HepG2 (cell line): ENCODE data around the gene NIFK. TPM values are rescaled to one million over a fixed set of nuclear protein-coding genes. Genes with fewer than 3 reads are reported as not detected.
A peak's percentile ranks its signal among the peaks of the same experiment; 100 is the strongest.

Experiments
- AHR ChIP-seq: IDR thresholded peaks from 2 replicates; pipeline ENCODE4 v1.6.1; 2018; ENCODE audit warnings: missing genetic modification reagents, missing compliant biosample characterization
- ARID3A ChIP-seq: IDR thresholded peaks from 2 replicates; pipeline ENCODE4 v1.6.1; 2012; ENCODE audit warnings: low read depth, low read length, improper control_type of control experiment
- CCDC6 ChIP-seq: sonication (generic); formaldehyde crosslinking; IDR thresholded peaks from 2 replicates; pipeline ENCODE4 v1.8.1; 2022; ENCODE audit warnings: mild to moderate bottlenecking, missing genetic modification reagents, moderate library complexity
- FOXA3 ChIP-seq: IDR thresholded peaks from 2 replicates; pipeline ENCODE4 v1.6.1; 2016; ENCODE audit warnings: missing genetic modification reagents, missing compliant biosample characterization
- GRHL1 ChIP-seq: sonication (generic); formaldehyde crosslinking; conservative IDR thresholded peaks from 2 replicates; pipeline ENCODE4 v1.8.0; 2022; ENCODE audit warnings: missing genetic modification reagents
- KDM2A ChIP-seq: sonication (generic); formaldehyde crosslinking; IDR thresholded peaks from 2 replicates; pipeline ENCODE4 v1.4.0; 2020; ENCODE audit warnings: low read depth, missing genetic modification reagents, borderline replicate concordance
- KDM5A ChIP-seq: fragments of 200-600 bp; sonication (generic); IDR thresholded peaks from 2 replicates; pipeline ENCODE4 v1.7.0; 2018; ENCODE audit warnings: antibody characterized with exemption, mild to moderate bottlenecking, low read length, borderline replicate concordance
- LBX2 ChIP-seq: sonication (generic); formaldehyde crosslinking; IDR thresholded peaks from 2 replicates; pipeline ENCODE4 v1.5.0; 2020; ENCODE audit warnings: missing genetic modification reagents, mild to moderate bottlenecking, borderline replicate concordance
- MED8 ChIP-seq: sonication (generic); formaldehyde crosslinking; IDR thresholded peaks from 2 replicates; pipeline ENCODE4 v1.8.1; 2023; ENCODE audit warnings: mild to moderate bottlenecking, missing genetic modification reagents; ENCODE audit not compliant: insufficient replicate concordance
- NAIF1 ChIP-seq: sonication (generic); formaldehyde crosslinking; IDR thresholded peaks from 2 replicates; pipeline ENCODE4 v1.5.0; 2020; ENCODE audit warnings: mild to moderate bottlenecking, missing genetic modification reagents, borderline replicate concordance
- NFE2L2 ChIP-seq: fragments of 150-350 bp; IDR thresholded peaks from 2 replicates; pipeline ENCODE4 v1.6.1; 2014; ENCODE audit warnings: low read length
- NR2F1 ChIP-seq, 2 experiments: fragments of 450-650 bp in 1 of 2; formaldehyde crosslinking in 1 of 2; IDR thresholded peaks; 2 replicates each; pipeline versions ENCODE4 v1.5.0 to v1.6.1; 2016 to 2020; ENCODE audit warnings: mild to moderate bottlenecking in 1 of 2, missing compliant biosample characterization in 1 of 2, missing genetic modification reagents in 1 of 2, moderate library complexity in 1 of 2
- NR2F2 ChIP-seq: IDR thresholded peaks from 2 replicates; pipeline ENCODE4 v1.6.1; 2012; ENCODE audit warnings: low read depth, inconsistent platforms, borderline replicate concordance
- POLR2AphosphoS2 ChIP-seq: IDR thresholded peaks from 2 replicates; pipeline ENCODE4 v1.6.1; 2011; ENCODE audit warnings: low read depth, low read length, improper control_type of control experiment
- RCOR2 ChIP-seq: IDR thresholded peaks from 2 replicates; pipeline ENCODE4 v1.6.1; 2016; ENCODE audit warnings: missing biosample characterization, missing genetic modification reagents
- SALL2 ChIP-seq: sonication (generic); formaldehyde crosslinking; IDR thresholded peaks from 2 replicates; pipeline ENCODE4 v1.8.1; 2023; ENCODE audit warnings: mild to moderate bottlenecking, missing genetic modification reagents, inconsistent platforms
- SNAI1 ChIP-seq: sonication (generic); formaldehyde crosslinking; IDR thresholded peaks from 2 replicates; pipeline ENCODE4 v1.5.0; 2020; ENCODE audit warnings: mild to moderate bottlenecking, missing genetic modification reagents, borderline replicate concordance
- TGIF2 ChIP-seq: IDR thresholded peaks from 2 replicates; pipeline ENCODE4 v1.6.1; 2016; ENCODE audit warnings: control low read depth, missing compliant biosample characterization
- ZC3H4 ChIP-seq: sonication (generic); formaldehyde crosslinking; IDR thresholded peaks from 2 replicates; pipeline ENCODE4 v1.4.0; 2020; ENCODE audit warnings: missing genetic modification reagents, borderline replicate concordance
- ZFAT ChIP-seq: sonication (generic); formaldehyde crosslinking; conservative IDR thresholded peaks from 2 replicates; pipeline ENCODE4 v1.8.1; 2023; ENCODE audit warnings: missing genetic modification reagents, inconsistent platforms
- ZNF101 ChIP-seq: sonication (generic); formaldehyde crosslinking; IDR thresholded peaks from 2 replicates; pipeline ENCODE4 v1.4.0; 2020; ENCODE audit warnings: mild to moderate bottlenecking, low read depth, missing genetic modification reagents, borderline replicate concordance
- ZNF382 ChIP-seq: sonication (generic); formaldehyde crosslinking; IDR thresholded peaks from 2 replicates; pipeline ENCODE4 v1.5.0; 2020; ENCODE audit warnings: missing genetic modification reagents, mild to moderate bottlenecking, borderline replicate concordance
- ZNF598 ChIP-seq: sonication (generic); formaldehyde crosslinking; IDR thresholded peaks from 2 replicates; pipeline ENCODE4 v1.5.1; 2020; ENCODE audit warnings: mild to moderate bottlenecking, missing genetic modification reagents, borderline replicate concordance
- ZNF703 ChIP-seq: sonication (generic); formaldehyde crosslinking; IDR thresholded peaks from 2 replicates; pipeline ENCODE4 v1.5.1; 2020; ENCODE audit warnings: missing genetic modification reagents, mild to moderate bottlenecking, moderate library complexity, borderline replicate concordance
- ZNF713 ChIP-seq: sonication (generic); formaldehyde crosslinking; IDR thresholded peaks from 2 replicates; pipeline ENCODE4 v1.4.0; 2020; ENCODE audit warnings: mild to moderate bottlenecking, missing genetic modification reagents
- ZNF841 ChIP-seq: sonication (generic); formaldehyde crosslinking; IDR thresholded peaks from 2 replicates; pipeline ENCODE4 v1.8.1; 2023; ENCODE audit warnings: missing genetic modification reagents, borderline replicate concordance
- polyA plus RNA-seq, 8 experiments: library from polyadenylated mRNA; depleted of rRNA in 3 of 8; stranded (reverse) in 7 of 8; unstranded in 1 of 8; fragments of >200 nt; fragmentation: Illumina TruSeq in 4 of 8; extraction: Trizol in 4 of 8; gene quantifications; 2 replicates each; pipeline versions ENCODE4 v1.2.1 to v1.2.3, GENCODE V29; 2011 to 2016; ENCODE audit warnings: low read depth in 4 of 8, missing spikeins in 1 of 8, mixed read lengths in 1 of 8; ENCODE audit not compliant: insufficient read depth in 1 of 8
- total RNA-seq, 5 experiments: library from RNA; depleted of rRNA; stranded (reverse); fragments of >200 nt; fragmentation: Illumina TruSeq; extraction: Trizol; gene quantifications; 2 replicates each; pipeline ENCODE4 v1.2.3, GENCODE V29; 2016; ENCODE audit warnings: low read depth in 1 of 5

NIFK gene
- total and polyA plus RNA-seq, 2 of the 13 experiments (the other 11 are each of a cell fraction or from before 2014, with no cell fraction given): 19.6 to 105 TPM

- TF ChIP-seq AHR (no peak), ZC3H4 (CRISPR knock-in tag) (no peak; the same call in 1 of the 2 replicates), NFE2L2 (no peak), CCDC6 (CRISPR knock-in tag) (peak; percentile 79; the same call in 1 of the 2 replicates), MED8 (CRISPR knock-in tag) (peak; percentile 85), ZNF598 (CRISPR knock-in tag) (peak; percentile 95; the same call in 1 of the 2 replicates), RCOR2 (CRISPR knock-in tag) (no peak), POLR2AphosphoS2 (no peak), KDM2A (CRISPR knock-in tag) (peak; percentile 90), LBX2 (peak; percentile 56; the same call in 1 of the 2 replicates), ZFAT (CRISPR knock-in tag) (peak; percentile 80), NR2F2 (no peak; the same call in 1 of the 2 replicates), ZNF703 (CRISPR knock-in tag) (no peak), ZNF841 (CRISPR knock-in tag) (no peak), TGIF2 (peak; percentile 49; the same call in 1 of the 2 replicates), ZNF382 (CRISPR knock-in tag) (no peak), SNAI1 (CRISPR knock-in tag) (peak; percentile 94), NR2F1 (CRISPR knock-in tag; IDR thresholded peaks at IDR 0.05) (no peak), ZNF713 (CRISPR knock-in tag) (no peak), ZNF101 (CRISPR knock-in tag) (0 out of 2 replicates have a peak, but pooled peaks have one; percentile 74), GRHL1 (CRISPR knock-in tag) (no peak), ARID3A (no peak), NAIF1 (CRISPR knock-in tag) (0 out of 2 replicates have a peak, but pooled peaks have one; percentile 36), FOXA3 (CRISPR knock-in tag) (peak; percentile 43; the same call in 1 of the 2 replicates), SALL2 (CRISPR knock-in tag) (peak; percentile 80; the same call in 1 of the 2 replicates), KDM5A (peak; percentile 84)
Observed at GRCh38 chr2:121736462-121737336, at the start of gene NIFK (continued).
